Measurements from ENCODE around the gene TENM3. TPM values are rescaled to one million over a fixed set of nuclear protein-coding genes. Genes with fewer than 3 reads are reported as not detected.

TENM3 gene
- polyA plus RNA-seq, 2 donors, result 0.20 to 0.39 TPM

- Histone ChIP-seq H3K4me1 (ENCODE audit: control insufficient read depth in 2 of 2, insufficient read depth in 2 of 2, low read length in 1 of 2) (no peaks in the 10 kb centered on the region), H3K36me3 (ENCODE audit: control insufficient read depth in 2 of 2, insufficient read depth in 2 of 2, low read length in 1 of 2) (no peaks in the 10 kb centered on the region), H3K9me3 (ENCODE audit: control insufficient read depth in 2 of 2, insufficient read depth in 1 of 2, low read depth in 1 of 2, low read length in 1 of 2) (no peaks in the 10 kb centered on the region), H3K4me3 (ENCODE audit: low read depth in 1 of 2, low read length in 2 of 2) (no peak overlapping the region), H3K27me3 (ENCODE audit: control insufficient read depth in 1 of 2, insufficient read depth in 2 of 2, low read length in 2 of 2) (no peaks in the 10 kb centered on the region), H3K27ac (ENCODE audit: low read depth in 2 of 2, low read length in 1 of 2) (no peak overlapping the region)
- 88 to 93% methylated on average over 6 of the region's 6 CpGs for WGBS, 2 donors
Observed at GRCh38 chr4:182208526-182209050, 34.6 kb upstream of the TENM3 start.

- no peaks in the 10 kb centered on the region for H3K4me1 ChIP-seq (ENCODE audit: control insufficient read depth in 2 of 2, insufficient read depth in 2 of 2, low read length in 1 of 2)
- no peak overlapping the region for H3K4me3 ChIP-seq (ENCODE audit: low read depth in 1 of 2, low read length in 2 of 2)
- H3K27ac ChIP-seq (ENCODE audit: low read depth in 2 of 2, low read length in 1 of 2), result no peak overlapping the region
- H3K27me3 ChIP-seq (ENCODE audit: control insufficient read depth in 1 of 2, insufficient read depth in 2 of 2, low read length in 2 of 2), result no peaks in the 10 kb centered on the region
- no peaks in the 10 kb centered on the region for H3K9me3 ChIP-seq (ENCODE audit: control insufficient read depth in 2 of 2, insufficient read depth in 1 of 2, low read depth in 1 of 2, low read length in 1 of 2)
- no peaks in the 10 kb centered on the region for H3K36me3 ChIP-seq (ENCODE audit: control insufficient read depth in 2 of 2, insufficient read depth in 2 of 2, low read length in 1 of 2)
- WGBS, 2 donors, result 55 to 62% methylated on average over 11 of the region's 11 CpGs
Observed at GRCh38 chr4:182212211-182212761, 30.9 kb upstream of the TENM3 start.

GRCh38 chr4:182213004-182213403 lies 30.2 kb upstream of the TENM3 start:
- 82 to 83% methylated on average over 1 of the region's 1 CpG for WGBS, 2 donors
- Histone ChIP-seq H3K4me1 (ENCODE audit: control insufficient read depth in 2 of 2, insufficient read depth in 2 of 2, low read length in 1 of 2) (no peaks in the 10 kb centered on the region), H3K27ac (ENCODE audit: low read depth in 2 of 2, low read length in 1 of 2) (no peak overlapping the region), H3K36me3 (ENCODE audit: control insufficient read depth in 2 of 2, insufficient read depth in 2 of 2, low read length in 1 of 2) (no peaks in the 10 kb centered on the region), H3K9me3 (ENCODE audit: control insufficient read depth in 2 of 2, insufficient read depth in 1 of 2, low read depth in 1 of 2, low read length in 1 of 2) (no peaks in the 10 kb centered on the region), H3K4me3 (ENCODE audit: low read depth in 1 of 2, low read length in 2 of 2) (no peak overlapping the region), H3K27me3 (ENCODE audit: control insufficient read depth in 1 of 2, insufficient read depth in 2 of 2, low read length in 2 of 2) (no peaks in the 10 kb centered on the region)

- Histone ChIP-seq H3K36me3 (ENCODE audit: control insufficient read depth in 2 of 2, insufficient read depth in 2 of 2, low read length in 1 of 2) (no peaks in the 10 kb centered on the region), H3K27ac (ENCODE audit: low read depth in 2 of 2, low read length in 1 of 2) (no peak overlapping the region), H3K9me3 (ENCODE audit: control insufficient read depth in 2 of 2, insufficient read depth in 1 of 2, low read depth in 1 of 2, low read length in 1 of 2) (no peaks in the 10 kb centered on the region), H3K4me1 (ENCODE audit: control insufficient read depth in 2 of 2, insufficient read depth in 2 of 2, low read length in 1 of 2) (no peaks in the 10 kb centered on the region), H3K27me3 (ENCODE audit: control insufficient read depth in 1 of 2, insufficient read depth in 2 of 2, low read length in 2 of 2) (no peaks in the 10 kb centered on the region), H3K4me3 (ENCODE audit: low read depth in 1 of 2, low read length in 2 of 2) (no peak overlapping the region)
- 72 to 81% methylated on average over 3 of the region's 3 CpGs for WGBS, 2 donors
Observed at GRCh38 chr4:182215148-182215547, 28.1 kb upstream of the TENM3 start.

- no peak overlapping the region for H3K27ac ChIP-seq (ENCODE audit: low read depth in 2 of 2, low read length in 1 of 2)
- WGBS, 2 donors, result 85 to 90% methylated on average over 5 of the region's 5 CpGs
- H3K4me3 ChIP-seq (ENCODE audit: low read depth in 1 of 2, low read length in 2 of 2), result no peak overlapping the region
Observed at GRCh38 chr4:182216005-182216404, 27.2 kb upstream of the TENM3 start.

GRCh38 chr4:182219411-182220056 lies 23.7 kb upstream of the TENM3 start:
- H3K36me3 ChIP-seq (ENCODE audit: control insufficient read depth in 2 of 2, insufficient read depth in 2 of 2, low read length in 1 of 2), result no peaks in the 10 kb centered on the region

More at GRCh38 chr4:182216005-182216404, 27.2 kb upstream of the TENM3 start:
- H3K36me3 ChIP-seq (ENCODE audit: control insufficient read depth in 2 of 2, insufficient read depth in 2 of 2, low read length in 1 of 2), result no peaks in the 10 kb centered on the region
- no peaks in the 10 kb centered on the region for H3K4me1 ChIP-seq (ENCODE audit: control insufficient read depth in 2 of 2, insufficient read depth in 2 of 2, low read length in 1 of 2)
- H3K27me3 ChIP-seq (ENCODE audit: control insufficient read depth in 1 of 2, insufficient read depth in 2 of 2, low read length in 2 of 2), result no peaks in the 10 kb centered on the region
- H3K9me3 ChIP-seq (ENCODE audit: control insufficient read depth in 2 of 2, insufficient read depth in 1 of 2, low read depth in 1 of 2, low read length in 1 of 2), result no peaks in the 10 kb centered on the region

GRCh38 chr4:182221987-182222386 lies 21.2 kb upstream of the TENM3 start:
- H3K9me3 ChIP-seq (ENCODE audit: control insufficient read depth in 2 of 2, insufficient read depth in 1 of 2, low read depth in 1 of 2, low read length in 1 of 2), result no peaks in the 10 kb centered on the region
- no peak overlapping the region for H3K27ac ChIP-seq (ENCODE audit: low read depth in 2 of 2, low read length in 1 of 2)
- no peaks in the 10 kb centered on the region for H3K27me3 ChIP-seq (ENCODE audit: control insufficient read depth in 1 of 2, insufficient read depth in 2 of 2, low read length in 2 of 2)
- no peaks in the 10 kb centered on the region for H3K36me3 ChIP-seq (ENCODE audit: control insufficient read depth in 2 of 2, insufficient read depth in 2 of 2, low read length in 1 of 2)
- H3K4me1 ChIP-seq (ENCODE audit: control insufficient read depth in 2 of 2, insufficient read depth in 2 of 2, low read length in 1 of 2), result peaks cover 0 to 3% of the 10 kb centered on the region in 2 donors
- 82 to 83% methylated on average over 5 of the region's 5 CpGs for WGBS, 2 donors
- no peak overlapping the region for H3K4me3 ChIP-seq (ENCODE audit: low read depth in 1 of 2, low read length in 2 of 2)

More at GRCh38 chr4:182219411-182220056, 23.7 kb upstream of the TENM3 start:
- no peak overlapping the region for H3K27ac ChIP-seq (ENCODE audit: low read depth in 2 of 2, low read length in 1 of 2)
- no peaks in the 10 kb centered on the region for H3K9me3 ChIP-seq (ENCODE audit: control insufficient read depth in 2 of 2, insufficient read depth in 1 of 2, low read depth in 1 of 2, low read length in 1 of 2)
- H3K27me3 ChIP-seq (ENCODE audit: control insufficient read depth in 1 of 2, insufficient read depth in 2 of 2, low read length in 2 of 2), result no peaks in the 10 kb centered on the region
- no peak overlapping the region for H3K4me3 ChIP-seq (ENCODE audit: low read depth in 1 of 2, low read length in 2 of 2)
- no peaks in the 10 kb centered on the region for H3K4me1 ChIP-seq (ENCODE audit: control insufficient read depth in 2 of 2, insufficient read depth in 2 of 2, low read length in 1 of 2)
- WGBS, 2 donors, result 91% methylated on average over 6 of the region's 6 CpGs

- H3K9me3 ChIP-seq (ENCODE audit: control insufficient read depth in 2 of 2, insufficient read depth in 1 of 2, low read depth in 1 of 2, low read length in 1 of 2), result no peaks in the 10 kb centered on the region
- WGBS, 2 donors, result 42 to 44% methylated on average over 2 of the region's 2 CpGs
- H3K4me3 ChIP-seq (ENCODE audit: low read depth in 1 of 2, low read length in 2 of 2), result no peak overlapping the region
- H3K4me1 ChIP-seq (ENCODE audit: control insufficient read depth in 2 of 2, insufficient read depth in 2 of 2, low read length in 1 of 2), result peaks cover 0 to 3% of the 10 kb centered on the region in 2 donors
- peak overlapping the region in 1 of 2 donors; percentile 4 for H3K27ac ChIP-seq (ENCODE audit: low read depth in 2 of 2, low read length in 1 of 2)
- H3K27me3 ChIP-seq (ENCODE audit: control insufficient read depth in 1 of 2, insufficient read depth in 2 of 2, low read length in 2 of 2), result no peaks in the 10 kb centered on the region
- H3K36me3 ChIP-seq (ENCODE audit: control insufficient read depth in 2 of 2, insufficient read depth in 2 of 2, low read length in 1 of 2), result no peaks in the 10 kb centered on the region
Observed at GRCh38 chr4:182222766-182223165, 20.4 kb upstream of the TENM3 start.

GRCh38 chr4:182223708-182224107 lies 19.5 kb upstream of the TENM3 start:
- H3K27me3 ChIP-seq (ENCODE audit: control insufficient read depth in 1 of 2, insufficient read depth in 2 of 2, low read length in 2 of 2), result no peaks in the 10 kb centered on the region
- H3K4me1 ChIP-seq (ENCODE audit: control insufficient read depth in 2 of 2, insufficient read depth in 2 of 2, low read length in 1 of 2), result peaks cover 0 to 3% of the 10 kb centered on the region in 2 donors
- WGBS, 2 donors, result 77 to 82% methylated on average over 4 of the region's 4 CpGs
- no peaks in the 10 kb centered on the region for H3K9me3 ChIP-seq (ENCODE audit: control insufficient read depth in 2 of 2, insufficient read depth in 1 of 2, low read depth in 1 of 2, low read length in 1 of 2)
- no peaks in the 10 kb centered on the region for H3K36me3 ChIP-seq (ENCODE audit: control insufficient read depth in 2 of 2, insufficient read depth in 2 of 2, low read length in 1 of 2)
- H3K27ac ChIP-seq (ENCODE audit: low read depth in 2 of 2, low read length in 1 of 2), result no peak overlapping the region
- no peak overlapping the region for H3K4me3 ChIP-seq (ENCODE audit: low read depth in 1 of 2, low read length in 2 of 2)
